ENCODE data around the gene DPYSL3.
A peak's percentile ranks its signal among the peaks of the same experiment; 100 is the strongest.

The DPYSL3 gene

GRCh38 chr5:147467973-147468508 lies 41.8 kb downstream of the DPYSL3 start:
- Mint-ChIP-seq H3K9me3 (no peaks in the 10 kb centered on the region), H3K4me1 (ENCODE audit: low read depth) (no peaks in the 10 kb centered on the region), H3K27ac (no peak overlapping the region), H3K27me3 (ENCODE audit: low read depth) (no peaks in the 10 kb centered on the region), H3K4me3 (no peak overlapping the region), H3K36me3 (ENCODE audit: low read depth) (no peaks in the 10 kb centered on the region)

GRCh38 chr5:147466360-147466980 lies 43.4 kb downstream of the DPYSL3 start:
- H3K27me3 Mint-ChIP-seq (ENCODE audit: low read depth): no peaks in the 10 kb centered on the region
- no peaks in the 10 kb centered on the region for H3K9me3 Mint-ChIP-seq
- no peaks in the 10 kb centered on the region for H3K36me3 Mint-ChIP-seq (ENCODE audit: low read depth)
- H3K4me1 Mint-ChIP-seq (ENCODE audit: low read depth): no peaks in the 10 kb centered on the region
- H3K27ac Mint-ChIP-seq: no peak overlapping the region
- no peak overlapping the region for H3K4me3 Mint-ChIP-seq

- Mint-ChIP-seq H3K9me3 (no peaks in the 10 kb centered on the region), H3K27ac (no peak overlapping the region), H3K4me1 (ENCODE audit: low read depth) (no peaks in the 10 kb centered on the region), H3K36me3 (ENCODE audit: low read depth) (no peaks in the 10 kb centered on the region), H3K4me3 (no peak overlapping the region), H3K27me3 (ENCODE audit: low read depth) (no peaks in the 10 kb centered on the region)
Observed at GRCh38 chr5:147465747-147466146, 44.1 kb downstream of the DPYSL3 start.

- H3K9me3 Mint-ChIP-seq: no peaks in the 10 kb centered on the region
- no peak overlapping the region for H3K4me3 Mint-ChIP-seq
- no peaks in the 10 kb centered on the region for H3K4me1 Mint-ChIP-seq (ENCODE audit: low read depth)
- H3K36me3 Mint-ChIP-seq (ENCODE audit: low read depth): no peaks in the 10 kb centered on the region
- no peak overlapping the region for H3K27ac Mint-ChIP-seq
- H3K27me3 Mint-ChIP-seq (ENCODE audit: low read depth): no peaks in the 10 kb centered on the region
Observed at GRCh38 chr5:147464211-147464610, 45.7 kb downstream of the DPYSL3 start.

- Mint-ChIP-seq H3K36me3 (ENCODE audit: low read depth) (no peaks in the 10 kb centered on the region), H3K4me1 (ENCODE audit: low read depth) (no peaks in the 10 kb centered on the region), H3K4me3 (no peak overlapping the region), H3K27me3 (ENCODE audit: low read depth) (peaks cover under 1% of the 10 kb centered on the region), H3K9me3 (no peaks in the 10 kb centered on the region), H3K27ac (no peak overlapping the region)
Observed at GRCh38 chr5:147461915-147462314, 48.0 kb downstream of the DPYSL3 start.

GRCh38 chr5:147460380-147460779 lies 49.5 kb downstream of the DPYSL3 start:
- Mint-ChIP-seq H3K4me1 (ENCODE audit: low read depth) (no peaks in the 10 kb centered on the region), H3K36me3 (ENCODE audit: low read depth) (no peaks in the 10 kb centered on the region), H3K4me3 (no peak overlapping the region), H3K27me3 (ENCODE audit: low read depth) (peaks cover 14% of the 10 kb centered on the region), H3K27ac (no peak overlapping the region), H3K9me3 (no peaks in the 10 kb centered on the region)

GRCh38 chr5:147458581-147458980 lies 51.3 kb downstream of the DPYSL3 start:
- Mint-ChIP-seq H3K9me3 (no peaks in the 10 kb centered on the region), H3K4me3 (no peak overlapping the region), H3K36me3 (ENCODE audit: low read depth) (peaks cover 2% of the 10 kb centered on the region), H3K27ac (no peak overlapping the region), H3K27me3 (ENCODE audit: low read depth) (peaks cover 32% of the 10 kb centered on the region), H3K4me1 (ENCODE audit: low read depth) (peaks cover 2% of the 10 kb centered on the region)

- Mint-ChIP-seq H3K27ac (no peak overlapping the region), H3K36me3 (ENCODE audit: low read depth) (peaks cover 2% of the 10 kb centered on the region), H3K4me3 (no peak overlapping the region), H3K27me3 (ENCODE audit: low read depth) (peaks cover 54% of the 10 kb centered on the region), H3K4me1 (ENCODE audit: low read depth) (peaks cover 5% of the 10 kb centered on the region), H3K9me3 (no peaks in the 10 kb centered on the region)
Observed at GRCh38 chr5:147455822-147456450, 53.9 kb downstream of the DPYSL3 start.

- Mint-ChIP-seq H3K36me3 (ENCODE audit: low read depth) (peaks cover 2% of the 10 kb centered on the region), H3K27ac (no peak overlapping the region), H3K4me1 (ENCODE audit: low read depth) (peaks cover 5% of the 10 kb centered on the region), H3K9me3 (no peaks in the 10 kb centered on the region), H3K4me3 (peak overlapping the region; percentile 87), H3K27me3 (ENCODE audit: low read depth) (peaks cover 61% of the 10 kb centered on the region)
Observed at GRCh38 chr5:147454996-147455677, 54.7 kb downstream of the DPYSL3 start.

GRCh38 chr5:147453875-147454814 lies 55.7 kb downstream of the DPYSL3 start:
- Mint-ChIP-seq H3K36me3 (ENCODE audit: low read depth) (peaks cover 2% of the 10 kb centered on the region), H3K4me1 (ENCODE audit: low read depth) (peaks cover 5% of the 10 kb centered on the region), H3K27ac (peak overlapping the region; percentile 59), H3K9me3 (no peaks in the 10 kb centered on the region), H3K4me3 (peak overlapping the region; percentile 87), H3K27me3 (ENCODE audit: low read depth) (peaks cover 65% of the 10 kb centered on the region)

- H3K9me3 Mint-ChIP-seq: no peaks in the 10 kb centered on the region
- peaks cover 69% of the 10 kb centered on the region for H3K27me3 Mint-ChIP-seq (ENCODE audit: low read depth)
- H3K4me3 Mint-ChIP-seq: peak overlapping the region; percentile 28
- peaks cover 5% of the 10 kb centered on the region for H3K4me1 Mint-ChIP-seq (ENCODE audit: low read depth)
- H3K36me3 Mint-ChIP-seq (ENCODE audit: low read depth): peaks cover 2% of the 10 kb centered on the region
- no peak overlapping the region for H3K27ac Mint-ChIP-seq
Observed at GRCh38 chr5:147452165-147452811, 57.6 kb downstream of the DPYSL3 start.

- Mint-ChIP-seq H3K27ac (no peak overlapping the region), H3K4me1 (ENCODE audit: low read depth) (peaks cover 5% of the 10 kb centered on the region), H3K27me3 (ENCODE audit: low read depth) (peaks cover 63% of the 10 kb centered on the region), H3K4me3 (no peak overlapping the region), H3K9me3 (no peaks in the 10 kb centered on the region), H3K36me3 (ENCODE audit: low read depth) (peaks cover 2% of the 10 kb centered on the region)
Observed at GRCh38 chr5:147451193-147451592, 58.7 kb downstream of the DPYSL3 start.

GRCh38 chr5:147450606-147451005 lies 59.3 kb downstream of the DPYSL3 start:
- Mint-ChIP-seq H3K27me3 (ENCODE audit: low read depth) (peaks cover 57% of the 10 kb centered on the region), H3K27ac (no peak overlapping the region), H3K9me3 (no peaks in the 10 kb centered on the region), H3K4me1 (ENCODE audit: low read depth) (peaks cover 5% of the 10 kb centered on the region), H3K36me3 (ENCODE audit: low read depth) (peaks cover 2% of the 10 kb centered on the region), H3K4me3 (no peak overlapping the region)

GRCh38 chr5:147448766-147449165 lies 61.1 kb downstream of the DPYSL3 start:
- H3K4me1 Mint-ChIP-seq (ENCODE audit: low read depth): peaks cover 4% of the 10 kb centered on the region
- peaks cover 39% of the 10 kb centered on the region for H3K27me3 Mint-ChIP-seq (ENCODE audit: low read depth)

More at GRCh38 chr5:147448766-147449165, 61.1 kb downstream of the DPYSL3 start:
- Mint-ChIP-seq H3K9me3 (no peaks in the 10 kb centered on the region), H3K27ac (no peak overlapping the region), H3K36me3 (ENCODE audit: low read depth) (peaks cover under 1% of the 10 kb centered on the region), H3K4me3 (no peak overlapping the region)

Measured in T-helper 1 cell treated with Interleukin-12 subunit alpha and Interleukin-12 subunit beta and Interleukin-4 antibody, amounts not matched to agents 30 μg/mL and 1 μg/mL, for 36 hours (primary cell).